IPS-NIHi7 (cell line): Measurements from ENCODE around the gene PRKG1.

Experiments used
- DNase-seq: peaks from one replicate; pipeline ENCODE4 v3.0.0; 2012; ENCODE audit warnings: mixed read lengths; ENCODE audit errors: extremely low spot score

Gene PRKG1

GRCh38 chr10:51698473-51699063 lies 624.3 kb downstream of the PRKG1 start:
- DNase-seq, result no peak

- DNase-seq, result no peak
Measured at GRCh38 chr10:51699145-51699474, 624.8 kb downstream of the PRKG1 start.

DNA sequence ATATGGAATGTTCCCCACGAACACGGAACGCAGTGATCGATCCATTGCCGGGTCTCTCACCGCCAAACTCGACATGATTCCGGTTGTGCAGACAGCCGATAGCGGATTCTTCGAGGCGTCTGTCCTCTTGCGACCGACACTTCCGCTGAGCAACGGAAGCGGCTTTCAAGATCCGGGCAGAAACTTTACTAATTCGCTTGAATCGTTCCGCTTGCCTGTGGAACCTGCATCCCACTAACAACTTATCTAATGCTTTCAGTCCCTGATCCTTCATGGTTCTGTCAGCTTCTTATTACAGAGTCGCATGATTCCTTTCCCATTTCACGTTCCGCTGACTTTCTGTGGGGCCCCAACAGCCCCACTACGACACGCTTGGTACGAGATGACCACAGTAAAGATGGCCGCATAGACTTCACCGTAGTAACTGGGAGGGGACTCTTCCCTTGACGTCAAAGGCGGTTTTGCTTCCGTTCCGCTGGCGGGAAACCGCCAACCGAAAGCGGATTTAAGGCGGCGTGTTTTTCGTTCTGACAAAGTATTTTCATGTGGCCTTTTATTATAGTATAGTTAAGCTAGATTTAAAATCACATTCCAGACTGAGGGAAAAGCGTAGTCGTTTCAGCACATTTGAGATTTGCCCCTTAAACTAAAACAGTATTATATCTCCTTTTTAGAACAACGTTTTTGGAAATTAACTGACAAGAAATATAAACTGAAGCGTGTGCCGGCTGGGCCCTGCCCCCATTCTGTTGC lies 625.4 kb downstream of the PRKG1 start, which contains the start of gene CSTF2T:
Gene CSTF2T, minus strand, starts transcription at position 121 of the 753 bp plus-strand sequence. Its CDS starts 46 bp downstream, at position 75.
- DNase-seq, result peak; percentile 72

GRCh38 chr10:51700228-51700817 lies 626.0 kb downstream of the PRKG1 start:
- DNase-seq, result peak; percentile 19

DNA sequence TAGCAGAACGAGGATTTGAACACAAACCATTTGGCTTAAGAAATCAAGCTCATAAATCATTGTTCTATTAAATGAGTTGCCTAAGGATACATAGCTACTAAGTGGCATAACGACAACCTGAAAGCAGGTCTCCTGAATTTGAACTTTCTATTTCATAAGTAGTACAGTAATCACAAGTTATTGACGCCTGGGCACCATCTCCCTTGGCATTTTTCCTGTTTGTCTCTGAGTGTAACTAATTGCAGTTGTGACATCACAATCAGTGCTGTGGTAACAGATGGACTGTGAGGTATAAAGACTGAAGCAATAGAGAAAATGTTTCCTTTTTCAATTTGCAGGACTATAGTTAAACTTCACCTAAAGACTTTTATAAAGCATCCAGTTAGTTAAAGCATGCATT lies 631.5 kb downstream of the PRKG1 start:
- DNase-seq, result no peak

DNA sequence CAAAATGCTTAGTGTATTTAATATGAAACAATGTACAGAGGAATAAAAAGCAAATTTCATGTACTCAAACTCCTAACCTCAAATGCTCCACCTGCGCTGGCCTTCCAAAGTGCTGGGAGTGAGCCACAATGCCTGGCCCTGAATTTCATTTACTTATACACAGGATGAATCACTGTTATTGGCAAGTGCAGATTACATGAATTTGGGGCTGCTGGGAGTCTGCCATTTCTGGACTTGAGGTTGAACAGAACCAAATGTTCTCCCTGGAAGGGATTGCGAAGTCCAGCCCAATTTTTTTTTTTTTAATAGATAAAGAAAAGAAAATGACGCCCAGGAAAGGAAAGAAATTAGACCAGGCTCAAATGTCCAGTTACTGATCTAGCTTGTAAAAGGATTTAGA lies 631.9 kb downstream of the PRKG1 start:
- DNase-seq, result no peak

DNA sequence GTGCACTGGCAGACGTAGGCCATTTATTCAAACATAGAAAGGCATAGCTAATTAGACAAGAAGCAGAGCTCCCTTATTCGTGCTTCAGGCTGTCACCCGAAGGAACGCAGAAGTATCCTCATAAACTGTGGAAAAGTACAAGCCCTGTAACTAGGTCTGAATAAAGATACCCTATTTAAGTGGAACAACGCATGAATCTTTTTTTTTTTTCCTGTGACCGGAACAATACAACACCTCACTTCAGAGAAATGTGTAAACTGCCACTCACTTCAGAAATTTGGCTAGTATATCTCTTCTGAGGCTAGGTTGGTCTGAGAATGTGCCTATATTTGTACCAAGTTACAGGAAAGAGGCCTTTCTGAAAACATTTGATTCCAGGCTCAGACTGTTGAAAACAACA lies 633.1 kb downstream of the PRKG1 start:
- DNase-seq, result no peak

- DNase-seq, result no peak
Measured at GRCh38 chr10:51707821-51708424, 633.6 kb downstream of the PRKG1 start.

DNA sequence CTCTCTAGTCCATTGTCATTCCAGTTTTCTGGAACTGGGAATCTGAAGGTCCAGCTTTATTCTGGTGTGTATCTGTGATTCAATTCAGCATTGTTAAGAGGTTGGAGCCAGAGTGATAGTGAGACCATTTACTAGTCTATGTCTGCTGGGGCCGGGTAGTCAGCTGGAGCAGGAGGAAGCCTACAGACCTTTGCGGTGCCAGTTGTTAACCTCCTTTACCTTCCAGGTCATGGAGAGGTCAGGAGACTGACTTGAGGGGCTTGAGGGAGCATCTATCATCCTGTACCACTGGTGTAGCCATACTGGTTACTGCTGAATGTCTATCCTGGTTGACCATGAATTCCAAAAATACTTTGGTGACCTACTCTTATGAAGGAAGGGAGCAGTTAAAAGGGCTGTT lies 634.3 kb downstream of the PRKG1 start:
- DNase-seq, result no peak

DNA sequence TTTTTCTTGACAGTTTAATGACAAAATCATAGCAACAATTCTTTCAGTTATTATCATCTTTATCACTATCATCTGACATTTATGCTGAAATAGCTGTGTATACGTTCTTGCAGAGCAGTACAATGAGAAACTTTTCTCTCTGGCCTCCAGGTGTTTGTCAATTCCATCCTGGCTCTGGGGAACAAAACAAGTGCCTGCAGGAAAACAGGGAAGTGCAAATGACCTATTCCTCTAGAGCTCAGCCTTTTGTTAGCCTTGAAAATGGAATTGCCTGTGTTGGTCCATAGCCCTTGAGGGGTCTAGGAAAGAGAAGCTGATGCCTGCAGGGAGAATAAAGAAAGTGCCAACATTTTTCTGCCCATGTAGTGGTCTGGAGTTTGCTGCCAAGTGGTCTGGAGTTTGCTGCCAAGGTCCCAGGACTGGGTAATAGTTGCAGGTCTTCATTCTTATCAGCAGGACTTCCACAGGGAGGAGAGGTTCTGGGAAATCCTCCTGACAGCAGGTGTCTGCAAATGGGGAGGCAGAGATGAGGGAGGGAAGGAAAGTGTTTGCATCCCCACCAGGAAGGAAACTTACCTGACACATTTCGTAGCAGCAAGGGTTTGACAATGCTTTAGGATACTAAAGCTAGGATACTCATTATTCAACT lies 635.2 kb downstream of the PRKG1 start:
- peak; percentile 12 for DNase-seq

DNA sequence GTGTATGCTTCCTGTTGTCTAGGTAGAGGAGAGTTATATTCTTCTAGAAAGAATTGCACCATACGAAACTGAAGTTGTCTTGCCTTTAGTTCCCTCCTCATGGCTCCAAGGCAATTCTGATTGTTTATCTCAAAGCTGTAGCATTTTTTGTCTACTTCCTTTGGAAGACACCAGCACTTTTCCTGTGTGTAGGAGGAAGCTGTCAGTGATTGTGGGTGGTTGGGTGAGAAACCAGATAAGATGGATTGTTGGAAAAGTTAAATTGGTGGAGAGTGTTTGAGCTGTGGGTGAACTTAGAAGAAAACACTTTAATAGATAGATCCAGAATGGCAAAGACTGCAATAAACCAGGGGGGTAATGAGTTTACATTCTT lies 637.2 kb downstream of the PRKG1 start:
- no peak for DNase-seq

DNA sequence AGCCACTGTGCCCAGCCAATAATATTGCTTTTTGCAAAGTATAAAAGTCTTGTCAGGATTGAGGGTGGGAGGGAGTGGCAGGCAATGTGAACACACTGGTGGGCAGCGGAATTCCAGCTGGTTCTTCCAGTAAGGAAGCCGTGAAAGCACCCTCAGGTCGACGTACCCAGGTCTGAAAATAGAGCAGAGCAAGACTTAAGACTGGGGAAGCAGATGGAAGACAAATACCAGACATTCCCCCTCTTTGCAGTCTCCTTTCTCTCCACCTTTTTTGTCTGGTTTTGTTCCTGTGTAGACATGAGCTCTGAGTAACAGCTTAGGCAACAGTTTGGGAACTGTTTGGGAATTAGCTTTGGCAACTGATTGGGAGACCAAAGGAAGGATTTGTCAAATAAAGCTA lies 642.7 kb downstream of the PRKG1 start:
- DNase-seq, result no peak

GRCh38 chr10:51718804-51719291 lies 644.6 kb downstream of the PRKG1 start:
- DNase-seq, result no peak

DNA sequence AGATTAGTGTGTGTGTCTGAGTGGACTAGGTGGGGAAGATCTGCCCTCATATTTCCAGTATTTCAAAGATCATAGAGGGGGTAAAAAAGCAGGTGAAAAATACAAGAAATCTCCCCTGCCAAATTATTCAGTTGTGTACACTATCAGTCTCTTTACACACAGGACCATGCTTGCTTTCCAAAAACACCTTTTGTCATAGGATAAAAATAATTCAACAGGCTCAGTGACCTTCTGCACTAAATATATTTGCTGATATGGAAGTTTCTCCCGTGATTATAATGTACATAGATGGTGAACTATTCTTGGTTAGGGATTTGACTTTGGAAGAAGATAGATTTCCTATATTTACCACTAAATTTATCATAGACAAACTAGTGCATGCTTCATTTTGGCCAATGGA lies 649.8 kb downstream of the PRKG1 start:
- no peak for DNase-seq

GRCh38 chr10:51729822-51730555 lies 655.7 kb downstream of the PRKG1 start:
- no peak for DNase-seq

GRCh38 chr10:51733057-51733456 lies 658.8 kb downstream of the PRKG1 start:
- no peak for DNase-seq

DNA sequence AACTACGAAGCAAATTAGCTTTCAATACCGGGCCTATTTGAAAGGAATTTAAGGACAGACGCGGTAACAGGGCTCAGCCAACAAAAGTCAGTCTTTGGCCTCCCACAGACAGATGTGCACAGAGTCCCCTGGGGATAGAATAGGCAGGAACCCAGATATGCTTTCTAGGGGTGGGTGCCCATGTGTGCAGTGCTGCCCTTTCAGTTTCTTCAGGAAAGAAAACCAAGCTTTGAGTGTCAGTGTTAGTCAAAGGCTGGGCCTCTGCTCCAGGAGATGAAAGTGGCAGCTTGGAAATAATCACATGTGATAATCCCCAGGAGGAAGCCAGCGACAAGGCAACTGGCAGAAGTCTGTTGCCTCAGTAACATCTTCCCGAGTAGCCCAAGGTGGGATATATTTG lies 668.9 kb downstream of the PRKG1 start:
- DNase-seq, result peak; percentile 24

GRCh38 chr10:51744235-51745000 lies 670.1 kb downstream of the PRKG1 start:
- DNase-seq, result no peak

- no peak for DNase-seq
Measured at GRCh38 chr10:51745397-51745796, 671.1 kb downstream of the PRKG1 start.

DNA sequence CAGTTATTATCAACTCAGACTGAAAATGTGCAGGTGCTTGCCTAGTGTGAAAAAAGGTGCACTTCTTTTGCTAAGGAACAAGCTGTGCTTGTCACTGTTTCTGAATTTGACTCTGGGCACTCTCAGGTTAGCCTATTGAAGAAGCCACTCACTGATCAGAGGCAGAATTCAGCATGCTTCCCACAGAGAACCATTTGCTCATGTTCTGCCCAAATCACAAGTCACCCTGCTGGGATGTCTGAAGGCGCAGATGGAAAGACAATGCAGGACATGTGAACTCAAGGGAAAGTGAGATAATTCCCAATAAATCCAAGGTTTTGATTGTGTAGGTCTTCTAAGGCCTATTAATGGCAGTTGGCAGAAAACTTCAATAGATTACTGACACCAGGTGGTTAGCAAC lies 672.9 kb downstream of the PRKG1 start:
- no peak for DNase-seq

DNA sequence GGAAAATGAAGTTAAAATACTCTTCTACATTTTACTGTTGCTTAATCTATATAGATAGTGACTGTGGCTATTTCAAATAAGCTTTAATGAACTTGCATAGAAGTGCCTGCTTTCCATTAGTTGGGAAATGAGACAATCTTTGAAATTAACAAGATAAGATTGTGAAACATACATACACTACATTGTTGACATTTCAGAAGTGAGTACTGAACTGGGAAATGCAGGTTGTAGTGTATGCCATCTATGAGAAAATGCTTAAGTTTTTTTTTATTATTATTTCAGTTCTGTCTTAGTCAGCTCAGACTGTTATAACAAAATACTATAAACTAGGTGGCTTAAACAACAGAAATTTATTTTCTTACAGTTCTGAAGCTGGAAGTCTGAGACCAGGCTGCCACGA lies 674.7 kb downstream of the PRKG1 start:
- DNase-seq, result no peak
